D721Med (cell line): ENCODE data around the gene USP6.
A peak's percentile ranks its signal among the peaks of the same experiment; 100 is the strongest.
"Not testable (repeated sequence)": the region's sequence is repeated elsewhere in the genome, so short reads cannot be mapped to it uniquely, and the experiment has no call there.

Source experiments
- DNase-seq: peaks from one replicate; pipeline ENCODE4 v3.0.0; 2011; ENCODE audit warnings: low spot score; ENCODE audit not compliant: insufficient read length
- FAIRE-seq: peaks from 2 replicates; lab custom pipeline; 2011; peaks lifted over from hg19 to GRCh38; lab: Jason Lieb, UNC
- CTCF ChIP-seq: IDR thresholded peaks from 2 replicates; pipeline ENCODE4 v1.5.1; 2012; ENCODE audit warnings: mild to moderate bottlenecking, control low read depth; ENCODE audit not compliant: insufficient read depth; ENCODE audit errors: missing control alignments

The USP6 gene

GRCh38 chr17:5131146-5131715, 15.4 kb downstream of the USP6 start:
- DNase-seq (no peak), FAIRE-seq (no peak)
- TF ChIP-seq CTCF = no peak

- not testable (repeated sequence) for DNase-seq, FAIRE-seq
Observed at GRCh38 chr17:5131799-5132502, 16.1 kb downstream of the USP6 start.

- not testable (repeated sequence) for DNase-seq, FAIRE-seq
- TF ChIP-seq CTCF = peak; percentile 20
Observed at GRCh38 chr17:5132503-5133225, 16.8 kb downstream of the USP6 start.

GRCh38 chr17:5133311-5133710, 17.5 kb downstream of the USP6 start:
- DNase-seq (no peak), FAIRE-seq (no peak)
- TF ChIP-seq CTCF = no peak

GRCh38 chr17:5133961-5134360, 18.1 kb downstream of the USP6 start:
- FAIRE-seq, DNase-seq: not testable (repeated sequence)

GRCh38 chr17:5134571-5134970, 18.7 kb downstream of the USP6 start:
- not testable (repeated sequence) for DNase-seq, FAIRE-seq

GRCh38 chr17:5135131-5135712, 19.4 kb downstream of the USP6 start:
- DNase-seq, FAIRE-seq: not testable (repeated sequence)

GRCh38 chr17:5135726-5136579, 20.1 kb downstream of the USP6 start:
- no peak for TF ChIP-seq CTCF
- FAIRE-seq (no peak), DNase-seq (no peak)

GRCh38 chr17:5136580-5137412, 21.0 kb downstream of the USP6 start:
- not testable (repeated sequence) for DNase-seq, FAIRE-seq

- not testable (repeated sequence) for FAIRE-seq, DNase-seq
Observed at GRCh38 chr17:5137511-5138197, 21.8 kb downstream of the USP6 start.

GRCh38 chr17:5138198-5138544, 22.3 kb downstream of the USP6 start:
- not testable (repeated sequence) for DNase-seq, FAIRE-seq
